GM04504 (cell line): Measurements from ENCODE around the gene MAGI2.

Experiments
- DNase-seq: peaks from one replicate; pipeline ENCODE4 v3.0.0-alpha.2; 2012; ENCODE audit warnings: low read depth

MAGI2 gene

DNA sequence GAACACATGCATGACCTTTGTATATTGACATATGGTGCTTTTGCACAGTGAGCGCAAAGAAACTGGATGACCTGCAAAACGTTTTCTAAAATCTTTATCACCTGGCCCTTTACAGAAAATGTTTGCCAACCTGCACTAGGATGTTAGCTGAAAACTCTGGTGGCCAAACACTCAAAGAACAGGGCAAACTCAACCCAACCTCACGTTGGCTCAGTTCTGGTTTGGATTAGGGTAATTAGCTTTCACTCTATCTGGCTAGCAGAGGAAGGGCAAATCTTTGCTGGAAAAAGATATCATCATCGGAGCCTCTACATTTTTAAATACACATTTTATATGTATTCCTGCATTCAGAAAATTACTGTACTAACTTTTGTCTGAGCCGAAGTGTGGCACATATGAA is 966.0 kb downstream of the MAGI2 start:
- DNase-seq: no peak

DNA sequence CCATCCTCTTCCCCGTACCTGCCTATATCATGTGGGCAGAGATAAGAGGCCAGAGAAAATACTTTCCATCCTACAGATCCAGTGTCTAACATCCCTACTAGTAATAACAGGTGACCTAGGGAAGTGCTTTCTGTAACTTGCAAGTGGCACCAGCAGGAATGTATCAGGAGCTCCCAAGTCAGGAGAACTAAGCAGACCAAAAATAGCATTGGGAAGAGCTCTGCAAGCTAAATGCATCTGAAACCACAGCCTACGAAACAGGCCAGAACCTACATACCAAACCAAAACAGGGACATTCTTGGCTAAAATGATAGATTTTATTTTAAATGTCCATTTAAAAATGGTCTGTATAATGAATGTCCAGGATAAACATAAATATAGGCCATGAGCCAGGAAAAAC is 974.1 kb downstream of the MAGI2 start:
- no peak for DNase-seq

DNA sequence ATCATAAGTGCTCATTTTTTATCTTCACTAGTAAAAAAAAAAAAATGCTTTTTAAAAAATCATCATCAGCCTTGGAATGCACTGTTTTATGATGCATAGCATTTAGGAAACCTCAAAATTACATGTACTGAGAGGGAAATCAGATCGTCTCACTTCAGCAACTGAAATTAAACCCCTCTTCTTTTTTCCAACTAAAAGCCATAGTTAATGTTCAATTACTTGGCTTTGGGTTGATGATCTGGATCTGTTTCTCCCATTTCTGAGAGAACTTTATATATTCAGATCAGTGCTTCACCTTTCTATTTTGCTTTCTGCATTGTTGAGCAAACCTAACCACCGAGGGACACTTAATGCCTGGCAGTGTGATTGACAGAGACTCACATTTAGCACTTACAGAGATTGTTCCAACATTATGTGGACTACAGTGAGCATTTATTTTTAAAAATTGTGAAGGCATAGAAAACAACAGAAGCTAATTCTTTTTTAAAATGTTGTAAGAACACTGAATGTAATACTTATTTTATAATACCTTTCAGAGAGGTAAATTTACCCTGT is 976.5 kb downstream of the MAGI2 start:
- DNase-seq: no peak

DNA sequence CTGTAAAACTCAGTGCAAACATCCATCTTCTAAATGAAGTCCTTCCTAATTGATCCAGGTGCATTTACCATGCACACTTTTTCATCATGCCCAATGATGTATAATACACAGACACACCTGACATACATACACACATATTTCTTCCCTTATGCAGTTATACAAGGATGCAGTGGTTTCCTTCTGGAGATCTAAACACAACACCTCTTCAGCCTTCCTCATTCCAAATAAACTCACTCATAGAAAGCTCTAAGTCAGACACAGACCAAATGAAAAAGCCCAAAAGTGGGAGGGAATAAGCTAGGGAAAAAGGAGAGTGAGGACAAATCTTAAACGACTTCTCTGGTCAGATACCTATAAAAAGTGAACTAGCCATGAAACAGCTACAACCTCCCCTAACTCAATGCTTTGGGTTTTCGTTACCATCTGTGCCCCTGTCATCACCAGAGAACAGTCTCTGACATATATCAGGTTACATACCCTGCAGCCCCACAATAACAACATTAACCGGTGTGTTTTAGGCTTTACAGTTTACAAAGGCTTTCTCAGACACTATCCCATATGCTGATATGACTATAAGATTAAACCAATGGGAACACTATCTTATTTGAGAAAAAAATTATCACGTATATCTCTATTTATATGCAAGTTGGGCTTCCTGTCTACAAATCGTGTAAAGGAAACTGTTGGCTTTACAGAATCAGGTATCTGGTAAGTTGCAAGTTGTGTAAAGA is 979.7 kb downstream of the MAGI2 start:
- DNase-seq: no peak

DNA sequence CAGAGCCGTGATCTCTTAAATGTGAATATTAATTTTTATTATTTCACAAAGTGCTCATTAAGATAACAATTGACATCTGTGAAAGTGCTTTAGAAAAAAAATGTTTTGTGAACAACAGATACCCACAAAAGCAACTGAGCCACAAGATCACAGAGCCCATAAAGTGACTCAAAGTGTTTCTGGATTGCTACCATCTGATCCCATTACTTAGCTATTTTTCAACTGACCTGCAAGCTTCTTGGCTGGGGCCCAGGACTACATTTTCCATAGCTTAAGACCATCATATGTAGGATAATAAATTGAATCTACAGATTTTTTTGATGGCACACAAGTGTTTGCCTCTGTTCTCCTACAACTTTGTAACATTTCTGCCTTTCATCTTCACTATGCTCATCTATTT is 980.4 kb downstream of the MAGI2 start:
- DNase-seq: peak; percentile 41

DNA sequence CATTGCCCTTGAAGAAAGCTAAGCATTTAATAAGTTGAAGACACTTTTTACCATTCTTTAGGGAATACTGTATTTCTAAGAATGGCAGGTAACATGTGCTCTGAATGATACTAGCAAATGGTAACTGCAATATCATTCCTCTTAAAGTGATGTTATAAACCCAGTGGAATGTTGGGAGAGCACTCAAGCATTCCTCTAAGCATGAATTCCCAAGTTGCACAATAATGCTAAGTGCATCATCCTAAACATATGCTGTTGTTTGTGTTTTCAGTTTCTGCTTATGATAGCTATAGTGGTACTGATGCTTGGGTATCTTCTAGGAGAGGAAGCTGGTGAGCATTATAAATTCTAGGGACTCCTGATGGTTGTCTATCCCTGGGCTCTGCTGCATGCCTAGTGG is 980.9 kb downstream of the MAGI2 start:
- peak; percentile 80 for DNase-seq

DNA sequence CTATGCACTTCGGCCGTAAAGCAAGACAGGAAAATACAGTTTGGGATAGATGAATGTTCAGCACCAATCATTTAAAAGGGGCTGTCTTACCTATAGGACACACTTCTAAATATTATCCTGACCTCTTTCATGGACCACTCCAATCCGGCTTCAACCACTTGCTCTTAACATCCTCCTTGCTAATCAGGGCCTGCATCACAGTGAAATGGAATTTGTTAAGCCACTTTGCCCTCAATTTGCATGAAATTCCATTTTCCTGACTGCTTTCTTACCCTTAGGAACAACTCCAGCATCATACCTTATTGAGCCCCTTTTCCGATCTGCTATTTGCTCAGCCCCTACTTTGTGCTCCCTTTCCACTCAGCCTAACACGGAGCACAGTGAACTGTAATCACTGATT is 987.6 kb downstream of the MAGI2 start:
- DNase-seq: no peak

DNA sequence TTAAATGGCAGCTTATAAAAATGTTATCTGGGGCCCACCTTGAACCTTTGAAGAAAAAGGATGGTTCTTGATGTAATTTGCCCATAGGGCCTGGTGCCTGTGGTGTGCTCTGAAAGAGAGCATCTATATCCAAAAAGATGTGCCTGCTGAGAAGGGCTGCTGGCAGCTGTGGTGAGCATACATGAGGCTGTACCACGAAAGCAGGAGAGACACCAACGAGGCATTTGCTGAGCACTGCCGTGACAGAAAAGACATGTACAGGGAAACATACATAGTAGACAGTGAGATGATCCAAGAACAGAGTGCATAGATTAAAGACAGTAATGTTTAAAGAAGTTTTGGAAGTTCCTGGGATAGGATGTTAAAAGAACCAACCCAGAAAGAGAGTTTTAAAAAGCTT is 990.4 kb downstream of the MAGI2 start:
- no peak for DNase-seq

DNA sequence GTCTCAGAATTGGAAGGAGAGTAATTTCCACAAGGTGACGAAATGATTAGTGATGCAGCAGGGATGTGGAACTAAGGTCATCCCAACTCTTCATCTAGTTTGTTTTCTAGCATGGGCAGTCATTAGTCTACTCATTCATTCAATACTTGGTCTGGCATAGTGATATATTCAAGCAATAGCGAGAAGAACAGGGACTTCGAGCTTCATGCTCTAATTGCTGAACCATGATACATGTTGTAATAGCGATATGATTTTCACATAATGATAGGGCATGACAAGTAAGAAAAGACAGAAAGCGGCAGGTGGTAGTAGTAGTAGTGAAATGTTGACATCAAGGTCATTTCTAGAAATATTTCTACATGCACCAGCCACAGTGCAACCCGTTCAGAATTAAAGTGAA is 1002.8 kb downstream of the MAGI2 start:
- DNase-seq: no peak

DNA sequence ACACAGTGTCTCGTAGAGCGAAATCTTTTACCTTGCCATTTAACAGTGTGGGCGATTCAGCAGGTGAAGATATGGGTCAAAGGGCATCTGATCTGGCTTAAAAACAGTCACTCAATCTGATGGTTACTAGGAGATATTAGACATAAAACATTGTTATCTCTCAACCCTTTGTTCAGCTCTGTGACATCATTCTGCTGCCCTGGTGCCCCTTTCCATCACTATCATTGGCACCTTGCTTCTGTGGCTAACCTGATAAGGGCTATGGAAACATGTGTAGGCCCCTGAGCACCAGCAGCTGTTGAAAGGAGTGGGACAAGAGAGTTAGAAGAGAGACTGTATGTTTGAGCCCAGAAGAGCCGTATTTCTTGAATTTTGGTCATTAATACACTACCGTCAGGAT is 1004.6 kb downstream of the MAGI2 start:
- no peak for DNase-seq

DNA sequence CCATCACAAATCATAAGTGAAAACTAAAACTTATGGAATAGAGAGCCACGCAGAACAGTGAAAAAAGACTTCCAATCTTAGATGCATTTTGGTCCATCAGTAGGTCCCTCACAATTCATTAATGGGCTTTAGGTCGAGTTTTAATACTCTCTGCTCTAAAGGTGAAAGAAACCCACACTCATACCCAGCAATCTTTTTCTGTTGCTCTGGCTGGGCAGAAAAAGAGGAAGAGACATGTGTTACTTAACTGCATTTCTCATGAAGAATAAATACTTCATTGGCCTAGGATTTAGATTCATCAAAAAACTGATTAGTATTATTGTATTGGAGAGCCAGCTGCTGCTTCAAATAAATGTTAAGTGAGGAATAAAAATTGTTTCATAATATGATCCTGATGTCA is 1009.2 kb downstream of the MAGI2 start:
- no peak for DNase-seq

DNA sequence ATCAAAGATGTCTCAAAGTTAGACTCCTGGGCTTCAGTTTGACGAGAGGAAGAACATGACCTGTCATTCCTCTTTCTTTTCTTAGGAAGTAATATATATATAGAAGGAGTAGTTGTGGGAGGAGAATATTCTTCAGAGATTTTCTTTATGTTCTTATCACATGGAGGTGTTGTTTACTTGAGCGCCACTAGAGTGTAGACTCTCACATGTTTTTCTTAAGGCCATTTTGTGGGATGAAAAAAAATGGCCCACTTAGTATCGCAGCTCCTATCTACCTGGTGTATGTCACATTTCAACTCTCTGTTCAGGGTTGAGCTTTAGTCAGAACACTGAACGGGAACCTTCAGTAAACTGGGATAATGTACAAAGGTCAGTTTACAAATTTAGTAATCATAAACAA is 1009.7 kb downstream of the MAGI2 start:
- no peak for DNase-seq

DNA sequence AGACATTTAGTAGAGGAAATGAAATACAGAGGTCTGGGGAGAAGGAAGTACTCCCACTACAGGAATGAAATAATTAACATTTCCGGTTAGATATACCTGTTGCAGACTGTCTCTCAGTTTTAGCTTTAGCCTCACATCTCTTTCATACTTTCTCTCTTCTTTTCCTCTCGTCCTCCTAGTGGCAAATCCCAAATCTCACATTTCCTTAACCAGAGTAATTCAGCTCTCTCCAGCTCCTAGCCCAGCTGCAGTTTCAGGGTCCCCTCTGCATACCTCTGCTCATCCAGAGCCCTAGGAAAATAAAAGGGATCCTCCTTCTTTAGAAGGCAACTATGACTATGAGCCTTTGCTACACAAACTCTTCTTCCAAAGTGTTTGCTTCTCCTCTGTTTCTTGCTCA is 1011.7 kb downstream of the MAGI2 start:
- no peak for DNase-seq

DNA sequence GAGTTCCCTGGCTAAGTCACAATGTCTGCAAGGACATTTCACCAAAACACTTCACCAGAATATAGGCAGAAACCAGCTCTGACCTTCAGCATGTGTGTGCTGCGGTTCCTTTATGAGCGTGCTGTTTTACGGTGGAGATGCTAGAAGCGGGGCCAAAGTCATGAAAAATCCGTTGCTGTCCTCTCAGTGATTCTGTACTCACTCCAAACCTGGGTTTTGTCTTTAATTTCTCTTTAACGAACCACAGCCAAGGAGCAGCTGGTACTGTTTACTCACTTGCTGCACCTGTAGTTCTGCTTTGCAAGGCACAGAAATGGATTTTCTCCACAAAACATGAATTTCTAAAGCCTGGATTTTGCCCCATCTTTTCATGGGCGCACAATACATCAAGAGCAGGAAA is 1015.0 kb downstream of the MAGI2 start:
- no peak for DNase-seq

DNA sequence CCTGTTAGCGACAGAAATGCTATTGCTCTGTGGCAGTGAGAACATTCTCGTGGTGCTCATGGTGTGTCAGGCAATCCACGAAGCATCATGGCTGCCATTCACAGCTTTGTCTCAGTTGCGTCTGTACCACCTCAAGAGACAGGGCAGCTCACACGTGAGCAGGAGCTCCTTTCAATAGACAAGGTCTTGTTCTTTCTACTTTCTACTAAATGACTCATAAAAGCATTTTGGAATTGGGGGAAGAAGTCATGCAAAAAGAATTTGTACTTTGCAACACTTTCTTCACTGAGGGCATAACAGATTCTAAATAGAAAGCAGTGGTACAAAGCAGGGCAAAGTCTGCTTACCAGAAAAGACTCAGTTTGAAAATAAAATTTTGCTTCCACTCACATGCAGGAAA is 1016.3 kb downstream of the MAGI2 start:
- peak; percentile 36 for DNase-seq

DNA sequence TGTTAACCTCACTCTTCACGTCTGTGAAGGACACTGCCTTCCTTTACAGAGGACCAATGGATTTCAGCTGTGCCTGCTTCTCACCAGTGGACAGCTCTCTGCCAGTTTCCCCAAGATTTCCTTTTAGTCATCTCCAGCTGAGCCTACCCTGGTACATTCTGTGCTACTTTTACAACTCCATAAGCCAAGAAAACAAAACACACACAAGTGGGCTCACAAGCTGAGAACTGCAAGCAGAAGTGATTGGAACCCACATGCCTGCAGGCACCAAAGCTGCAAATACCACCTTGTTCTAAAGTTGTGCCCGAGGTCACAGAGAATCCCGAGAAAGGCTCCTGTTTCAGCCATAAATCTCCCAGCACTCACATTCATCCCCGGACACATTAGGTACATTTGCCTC is 1018.1 kb downstream of the MAGI2 start:
- DNase-seq: no peak

DNA sequence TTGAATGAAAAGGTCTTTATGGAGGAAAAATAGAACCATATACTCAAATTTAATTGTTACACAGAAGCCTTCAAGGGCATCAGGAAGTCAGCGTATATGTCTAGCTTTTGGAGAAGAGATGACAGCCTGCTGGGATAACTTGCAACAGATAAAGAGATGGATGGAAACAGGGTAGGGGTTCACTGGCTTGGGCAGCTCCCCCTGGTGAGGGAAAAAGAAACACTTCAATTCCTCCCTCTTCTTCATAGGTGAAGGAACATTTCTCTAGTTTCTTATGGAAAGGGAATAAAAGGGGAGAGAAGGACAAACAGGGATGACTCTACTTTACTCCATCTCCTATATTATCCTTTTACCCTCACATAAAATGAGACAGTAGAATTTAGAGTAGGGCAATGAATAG is 1019.2 kb downstream of the MAGI2 start:
- DNase-seq: no peak

DNA sequence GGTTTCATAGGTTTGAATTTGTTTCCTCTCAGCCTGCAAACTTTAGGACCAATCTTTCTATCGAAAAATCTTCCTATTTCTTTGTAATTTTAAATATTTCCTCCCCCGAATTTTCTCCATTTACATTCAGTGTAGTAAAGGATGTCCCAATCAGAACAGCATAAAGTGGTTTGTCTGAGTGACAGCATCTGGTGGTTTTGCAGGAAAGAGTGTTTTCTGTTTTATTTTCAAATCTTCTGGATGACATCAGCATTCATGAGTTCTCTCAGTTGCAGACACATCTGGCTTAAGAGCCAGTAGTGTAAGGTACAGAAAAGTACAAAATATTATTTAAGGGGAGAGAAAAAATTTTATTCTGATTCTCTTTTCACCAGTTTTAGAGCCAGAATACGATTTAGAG is 1020.0 kb downstream of the MAGI2 start:
- DNase-seq: no peak

DNA sequence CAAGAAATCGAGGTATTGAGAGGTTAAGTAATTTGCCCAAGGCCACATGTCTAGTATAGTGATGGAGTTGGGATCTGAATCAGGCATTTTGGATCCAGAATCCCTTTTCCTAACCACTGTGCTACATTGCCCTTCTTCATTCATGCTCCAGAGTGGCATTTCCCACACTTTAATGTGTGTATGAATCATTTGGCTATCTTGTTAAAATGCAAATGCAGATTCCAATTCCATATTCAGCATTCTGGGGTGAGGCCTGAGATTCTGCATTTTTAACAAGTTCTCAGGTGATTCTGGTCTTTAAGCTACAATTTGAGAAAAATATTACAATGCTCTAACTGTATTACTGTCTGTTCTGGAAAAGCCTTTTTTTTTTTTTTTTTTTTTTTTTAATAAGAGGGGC is 1023.6 kb downstream of the MAGI2 start:
- DNase-seq: no peak

DNA sequence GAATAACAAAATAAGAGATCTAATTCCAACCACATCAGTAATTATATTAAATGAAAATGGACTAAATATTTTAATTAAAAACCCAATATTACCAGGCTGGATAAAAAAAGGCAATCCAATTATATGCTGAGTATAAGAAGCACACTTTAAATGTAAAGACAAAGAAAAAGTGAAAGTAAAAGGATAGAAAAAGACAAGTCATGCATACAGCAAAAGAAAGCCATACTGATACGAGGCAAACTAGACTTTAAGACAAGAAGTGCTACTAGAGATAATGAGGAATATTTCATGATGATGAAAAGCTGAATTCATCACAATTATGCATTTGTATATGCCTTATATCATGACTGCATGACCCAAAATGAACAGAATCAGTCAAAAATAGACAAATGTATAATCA is 1026.3 kb downstream of the MAGI2 start:
- no peak for DNase-seq

DNA sequence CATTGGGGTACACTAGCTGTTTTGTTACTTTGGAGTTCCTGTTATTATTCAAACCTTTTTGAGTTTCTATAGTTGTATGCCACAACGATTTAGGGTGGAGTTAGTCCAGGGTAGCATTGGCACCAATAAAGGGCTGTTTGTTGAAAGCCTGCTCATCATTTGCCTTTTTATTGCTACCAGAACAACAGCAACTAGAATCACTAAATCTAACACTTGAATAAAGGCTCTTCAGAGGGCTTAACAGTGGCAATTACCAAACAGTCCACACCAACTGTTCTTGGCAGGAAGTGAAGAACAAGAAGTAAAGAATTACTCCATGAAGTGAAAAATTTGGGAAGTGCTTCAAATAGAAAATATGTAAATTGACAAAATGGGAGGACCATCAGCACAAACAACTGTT is 1033.5 kb downstream of the MAGI2 start:
- DNase-seq: no peak

DNA sequence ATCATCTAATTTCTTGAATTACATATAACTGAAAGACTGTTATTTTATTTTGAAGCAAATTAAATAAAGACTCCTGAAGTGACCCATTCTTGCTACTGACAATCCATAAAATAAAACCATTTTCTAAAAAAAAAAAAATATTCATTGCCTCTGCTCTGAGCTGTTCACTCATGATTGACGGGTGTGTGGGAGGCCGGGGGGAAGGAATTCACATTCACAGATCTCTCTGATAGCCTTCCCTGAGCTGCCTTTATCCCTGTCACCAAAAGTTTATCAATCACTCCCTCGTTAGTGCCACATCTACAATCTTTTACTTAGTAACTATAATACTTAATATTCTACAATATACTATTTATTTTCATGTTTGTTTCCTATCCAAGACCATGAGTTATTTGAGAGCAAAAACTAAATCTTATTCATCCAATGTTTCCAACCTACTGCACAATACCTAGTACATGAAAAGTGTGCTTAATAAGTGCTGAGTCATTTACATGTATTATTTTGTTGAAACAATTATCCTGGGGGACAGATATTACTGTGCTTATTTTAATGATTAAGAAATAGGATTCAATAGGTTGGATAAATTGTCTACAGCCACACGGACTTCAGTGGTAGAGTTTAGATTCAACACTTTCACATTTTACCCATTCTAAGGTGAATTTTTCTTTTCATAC is 1036.2 kb downstream of the MAGI2 start:
- no peak for DNase-seq

DNA sequence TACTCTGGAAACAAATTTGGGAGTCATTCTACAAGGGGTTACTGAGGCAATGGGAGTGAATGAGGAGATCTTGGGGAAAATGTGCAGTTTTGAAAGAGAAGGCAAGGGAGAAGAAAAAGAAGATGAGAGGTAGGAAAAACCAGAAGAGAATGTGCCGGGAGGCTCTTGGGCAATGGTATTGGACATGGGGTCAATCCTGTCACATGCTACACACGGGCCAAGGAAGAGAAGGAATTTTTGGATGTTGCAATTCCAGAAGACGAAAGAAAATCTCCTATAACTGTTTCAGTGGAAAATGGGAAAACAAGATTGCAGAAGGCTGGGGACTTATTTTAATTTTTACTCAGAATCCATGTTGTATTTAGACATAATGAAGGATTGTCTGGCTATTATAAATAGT is 1039.9 kb downstream of the MAGI2 start:
- no peak for DNase-seq
